ENCODE results near the gene SNAP23. TPM values are rescaled to one million over a fixed set of nuclear protein-coding genes. Genes with fewer than 3 reads are reported as not detected.

SNAP23 gene
- total RNA-seq, 4 donors from 2014 or later, result 55.7 to 76.9 (median 69.6) TPM

- TF ChIP-seq CTCF (IDR thresholded peaks at IDR 0.05), result no peak
- no peak for TF ChIP-seq POLR2A (IDR thresholded peaks at IDR 0.05)
- H3K27me3 ChIP-seq, result no peaks in the 10 kb centered on the region
- H3K4me3 ChIP-seq (replicated peaks in 1 of 3), result no peak overlapping the region
- H3K4me1 ChIP-seq, result peaks cover 23 to 25% of the 10 kb centered on the region in 2 donors
- no peak overlapping the region for H3K27ac ChIP-seq
- no peaks in the 10 kb centered on the region for H3K36me3 ChIP-seq
- H3K9me3 ChIP-seq, result no peaks in the 10 kb centered on the region
- WGBS, 2 donors, result 86 to 90% methylated on average over 1 of the region's 1 CpG
- no peak for DNase-seq
- intact Hi-C loops (cut with DNase I), result no loop called here
Observed at GRCh38 chr15:42503825-42504224, 8.4 kb downstream of the SNAP23 start.

DNA sequence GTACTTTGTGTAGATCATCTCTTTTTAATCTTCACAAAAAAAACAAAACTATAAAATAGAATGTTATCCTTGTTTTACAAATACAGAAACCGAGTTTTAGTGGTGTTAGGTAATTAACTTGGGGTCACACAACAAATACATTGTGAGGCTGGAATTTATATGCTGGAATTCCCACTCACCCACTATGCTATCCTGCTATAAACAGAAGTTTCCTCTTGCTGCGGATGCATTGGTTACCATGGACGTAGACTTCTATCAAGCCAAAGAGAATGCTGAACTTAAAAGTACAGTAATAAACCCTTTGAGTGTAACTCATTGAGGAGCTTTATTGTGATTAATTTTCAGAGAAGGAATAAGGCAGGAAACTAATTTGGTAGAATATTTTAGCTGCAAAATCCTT is 9.2 kb downstream of the SNAP23 start:
- DNase-seq, result no peak
- intact Hi-C loops (cut with DNase I), result loop anchor here (5.0 kb wide), 1 partner anchor 143 kb away; no protein-coding TSS in a partner anchor
- TF ChIP-seq CTCF (IDR thresholded peaks at IDR 0.05) (no peak), POLR2A (IDR thresholded peaks at IDR 0.05) (no peak)
- 68 to 71% methylated on average over 3 of the region's 3 CpGs for WGBS, 2 donors
- no peak overlapping the region for H3K4me3 ChIP-seq (replicated peaks in 1 of 3)
- H3K27ac ChIP-seq, result peak overlapping the region in 1 of 3 donors; percentile 31
- no peaks in the 10 kb centered on the region for H3K9me3 ChIP-seq
- H3K27me3 ChIP-seq, result no peaks in the 10 kb centered on the region
- H3K4me1 ChIP-seq, result peaks cover 15 to 16% of the 10 kb centered on the region in 2 donors
- H3K36me3 ChIP-seq, result no peaks in the 10 kb centered on the region

GRCh38 chr15:42507514-42507913 is 12.1 kb downstream of the SNAP23 start:
- Histone ChIP-seq H3K9me3 (no peaks in the 10 kb centered on the region), H3K27ac (no peak overlapping the region), H3K4me1 (peaks cover 10 to 16% of the 10 kb centered on the region in 2 donors), H3K4me3 (replicated peaks in 1 of 3) (no peak overlapping the region), H3K36me3 (no peaks in the 10 kb centered on the region), H3K27me3 (no peaks in the 10 kb centered on the region)
- 93% methylated on average over 4 of the region's 4 CpGs for WGBS, 2 donors
- no peak for DNase-seq
- no peak for TF ChIP-seq POLR2A (IDR thresholded peaks at IDR 0.05)
- TF ChIP-seq CTCF (IDR thresholded peaks at IDR 0.05), result no peak
- intact Hi-C loops (cut with DNase I), result loop anchor here (5.0 kb wide), 1 partner anchor 140 kb away; no protein-coding TSS in a partner anchor

DNA sequence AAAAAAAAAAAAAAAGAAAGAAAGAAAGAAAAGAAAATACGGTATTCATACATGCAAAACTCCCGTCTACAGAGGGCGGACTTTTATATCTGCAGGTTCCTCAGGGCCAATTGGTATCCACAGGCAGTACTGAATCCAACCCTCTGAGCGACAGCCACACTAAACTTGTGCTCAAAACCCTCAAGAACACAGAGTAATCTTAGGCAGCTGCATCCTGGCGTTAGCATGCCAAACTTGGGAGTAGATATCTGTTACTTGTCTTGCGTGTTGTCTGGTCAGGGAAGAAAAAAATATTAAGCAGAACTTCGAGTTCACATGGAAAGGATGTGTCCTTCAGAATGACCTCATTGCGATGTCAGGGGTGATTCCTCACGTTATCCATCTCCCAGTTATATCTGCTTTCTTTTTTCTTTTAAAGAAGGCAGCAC is 12.8 kb downstream of the SNAP23 start:
- H3K27ac ChIP-seq, result no peak overlapping the region

More for the DNA sequence above, 12.8 kb downstream of the SNAP23 start:
- H3K36me3 ChIP-seq, result no peaks in the 10 kb centered on the region
- peaks cover 10 to 16% of the 10 kb centered on the region in 2 donors for H3K4me1 ChIP-seq
- H3K9me3 ChIP-seq, result no peaks in the 10 kb centered on the region
- H3K27me3 ChIP-seq, result no peaks in the 10 kb centered on the region
- TF ChIP-seq CTCF (IDR thresholded peaks at IDR 0.05) (no peak), POLR2A (IDR thresholded peaks at IDR 0.05) (no peak)
- intact Hi-C loops (cut with DNase I), result loop anchor here (5.0 kb wide), 1 partner anchor 139 kb away; no protein-coding TSS in a partner anchor
- no peak for DNase-seq
- WGBS, 2 donors, result 69 to 76% methylated on average over 9 of the region's 9 CpGs
- H3K4me3 ChIP-seq (replicated peaks in 1 of 3), result no peak overlapping the region
